Activated CD4-positive, alpha-beta T cell treated with anti-CD3 and anti-CD28 coated beads for 48 hours (primary cell): Measurements from ENCODE around the gene CREB1.
"Not testable (repeated sequence)": the region's sequence is repeated elsewhere in the genome, so short reads cannot be mapped to it uniquely, and the experiment has no call there.

ENCODE experiments used
- DNase-seq: peaks from one replicate; pipeline ENCODE4 v3.0.0-alpha.2; 2020

The CREB1 gene

DNA sequence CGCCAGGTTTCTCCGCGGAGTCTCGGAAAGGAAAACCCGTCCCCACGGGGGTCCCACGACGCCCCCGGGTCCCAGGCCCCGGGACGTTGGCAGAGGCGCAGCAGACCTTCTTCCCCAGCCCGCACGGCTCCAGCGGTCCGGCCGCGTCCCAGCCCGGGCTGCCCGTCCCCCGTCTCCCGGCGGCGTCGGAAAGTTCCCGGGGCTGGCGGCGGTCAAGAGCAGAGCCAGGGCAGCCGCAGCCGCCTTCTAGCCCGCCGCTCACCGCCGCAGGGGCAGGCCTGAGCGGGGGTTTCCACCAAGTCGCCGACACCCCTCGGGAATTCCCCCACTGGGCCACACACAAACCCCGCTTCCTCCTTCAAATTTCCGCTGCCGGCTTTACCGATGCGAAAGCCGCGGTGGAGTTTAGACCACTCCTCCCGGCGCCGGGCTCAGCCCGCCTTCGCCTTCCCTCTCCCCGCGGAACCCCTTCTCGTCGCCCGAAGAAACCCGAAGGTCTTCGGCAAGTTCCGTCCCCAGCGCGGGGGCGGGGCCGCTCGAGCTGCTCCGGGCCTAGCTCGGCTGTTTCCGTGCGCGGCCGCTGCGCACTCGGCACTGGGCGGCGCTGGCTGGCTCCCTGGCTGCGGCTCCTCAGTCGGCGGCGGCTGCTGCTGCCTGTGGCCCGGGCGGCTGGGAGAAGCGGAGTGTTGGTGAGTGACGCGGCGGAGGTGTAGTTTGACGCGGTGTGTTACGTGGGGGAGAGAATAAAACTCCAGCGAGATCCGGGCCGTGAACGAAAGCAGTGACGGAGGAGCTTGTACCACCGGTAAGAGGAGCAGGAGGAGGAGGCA is at the start of gene CREB1:
Gene CREB1 (plus strand): TSS at position 633 of the 830 bp plus-strand sequence. CDS start 25,674 bp downstream, outside the sequence.
- peak; percentile 100 for DNase-seq

DNA sequence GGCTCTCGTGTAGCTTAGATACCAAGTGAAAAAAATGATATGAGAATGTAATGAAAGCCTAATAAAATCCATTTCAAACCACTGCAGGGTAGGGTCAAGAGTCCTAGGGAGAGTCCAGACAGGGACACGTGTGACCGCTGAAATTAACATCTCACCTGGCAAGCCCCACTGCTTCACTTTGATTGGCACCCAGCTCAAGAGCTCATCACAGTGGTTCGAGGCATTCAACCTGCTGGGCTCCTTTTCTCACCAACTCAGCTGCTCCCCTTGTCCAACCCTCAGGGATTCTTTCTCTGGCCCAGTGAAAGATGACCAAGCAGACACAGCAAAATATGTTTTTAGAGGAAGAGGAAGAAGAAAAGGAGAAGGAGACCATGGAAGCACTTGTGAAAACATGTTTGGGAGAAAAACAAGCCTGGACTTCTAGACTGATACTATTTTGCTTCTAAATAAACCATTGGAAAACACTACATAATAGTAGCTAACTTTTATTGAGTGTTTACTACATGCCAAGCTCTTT is 49.2 kb upstream of the CREB1 start:
- DNase-seq, result no peak

DNA sequence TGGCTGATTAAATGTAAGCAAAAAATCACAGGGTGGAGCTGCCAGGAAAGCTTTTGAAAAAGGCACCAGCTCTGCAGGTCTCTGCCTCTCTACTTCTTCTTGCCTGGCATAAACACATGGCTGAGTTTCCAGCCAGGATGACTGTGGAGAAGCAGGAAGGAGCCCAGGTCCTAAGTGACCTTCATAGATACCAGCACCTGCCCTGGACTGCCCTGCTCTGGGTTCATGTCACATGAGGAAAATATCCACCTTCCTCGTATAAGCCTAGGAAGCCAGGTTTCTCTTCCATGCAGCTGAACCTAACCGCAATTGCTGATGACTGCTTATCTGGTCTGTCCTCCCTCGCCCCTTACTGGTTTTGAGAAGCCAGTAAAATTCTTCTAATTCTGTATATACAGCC is 47.8 kb upstream of the CREB1 start:
- DNase-seq, result no peak

DNA sequence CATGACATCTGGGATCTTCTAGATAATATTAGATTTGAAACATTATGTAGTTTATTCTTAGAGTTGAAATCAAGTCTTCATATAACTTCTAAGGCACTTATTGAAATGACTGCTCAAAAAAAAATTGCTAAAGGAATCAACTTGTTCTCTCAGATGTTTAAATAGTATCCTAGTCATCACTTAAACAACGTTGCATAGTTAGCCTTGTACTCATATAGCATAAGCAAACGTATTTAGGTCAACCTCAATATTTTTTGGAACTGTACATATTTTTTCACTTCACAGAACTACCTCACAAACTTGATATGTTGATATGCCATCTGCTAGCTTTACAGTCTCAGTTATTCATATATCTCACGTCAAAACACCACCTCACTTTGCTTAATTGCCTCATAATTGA is 47.1 kb upstream of the CREB1 start:
- DNase-seq, result no peak

DNA sequence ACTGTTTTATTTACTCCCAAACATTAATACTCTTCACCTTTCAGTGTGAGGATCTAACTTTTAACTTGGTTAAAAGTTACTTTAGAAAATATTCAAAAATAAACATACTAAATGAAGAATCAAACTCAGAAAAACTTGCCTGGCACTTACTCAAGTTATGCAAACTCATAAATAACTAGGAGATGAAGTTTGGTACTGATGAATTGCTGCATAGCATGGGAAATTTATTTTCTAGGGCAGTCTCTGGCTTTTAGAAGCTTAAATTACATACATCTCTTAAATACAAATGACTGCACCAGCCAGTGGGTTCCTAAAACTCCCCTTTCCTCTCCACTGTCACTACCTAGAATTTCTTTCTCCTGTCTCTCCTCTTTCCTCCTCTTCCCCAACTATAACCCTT is 46.7 kb upstream of the CREB1 start:
- no peak for DNase-seq

DNA sequence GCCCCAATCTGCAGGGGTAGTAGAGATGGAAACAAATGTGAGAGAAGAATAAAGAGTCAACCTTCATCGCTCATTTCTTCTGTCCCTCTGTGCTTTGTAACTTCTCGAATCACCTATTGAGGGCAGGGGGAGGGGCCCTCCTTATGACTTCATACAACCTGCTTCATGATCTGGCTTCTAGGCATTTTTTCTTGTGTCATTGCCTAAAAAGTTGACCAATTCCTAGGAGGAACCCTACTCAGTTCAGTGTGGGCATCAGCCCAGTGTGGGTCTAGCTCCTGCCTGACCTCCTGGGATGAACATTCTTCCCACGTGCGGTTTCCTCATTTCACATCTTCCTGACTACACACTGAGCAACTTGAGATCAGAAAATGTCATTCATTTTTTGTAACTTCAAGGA is 46.3 kb upstream of the CREB1 start:
- peak; percentile 24 for DNase-seq

DNA sequence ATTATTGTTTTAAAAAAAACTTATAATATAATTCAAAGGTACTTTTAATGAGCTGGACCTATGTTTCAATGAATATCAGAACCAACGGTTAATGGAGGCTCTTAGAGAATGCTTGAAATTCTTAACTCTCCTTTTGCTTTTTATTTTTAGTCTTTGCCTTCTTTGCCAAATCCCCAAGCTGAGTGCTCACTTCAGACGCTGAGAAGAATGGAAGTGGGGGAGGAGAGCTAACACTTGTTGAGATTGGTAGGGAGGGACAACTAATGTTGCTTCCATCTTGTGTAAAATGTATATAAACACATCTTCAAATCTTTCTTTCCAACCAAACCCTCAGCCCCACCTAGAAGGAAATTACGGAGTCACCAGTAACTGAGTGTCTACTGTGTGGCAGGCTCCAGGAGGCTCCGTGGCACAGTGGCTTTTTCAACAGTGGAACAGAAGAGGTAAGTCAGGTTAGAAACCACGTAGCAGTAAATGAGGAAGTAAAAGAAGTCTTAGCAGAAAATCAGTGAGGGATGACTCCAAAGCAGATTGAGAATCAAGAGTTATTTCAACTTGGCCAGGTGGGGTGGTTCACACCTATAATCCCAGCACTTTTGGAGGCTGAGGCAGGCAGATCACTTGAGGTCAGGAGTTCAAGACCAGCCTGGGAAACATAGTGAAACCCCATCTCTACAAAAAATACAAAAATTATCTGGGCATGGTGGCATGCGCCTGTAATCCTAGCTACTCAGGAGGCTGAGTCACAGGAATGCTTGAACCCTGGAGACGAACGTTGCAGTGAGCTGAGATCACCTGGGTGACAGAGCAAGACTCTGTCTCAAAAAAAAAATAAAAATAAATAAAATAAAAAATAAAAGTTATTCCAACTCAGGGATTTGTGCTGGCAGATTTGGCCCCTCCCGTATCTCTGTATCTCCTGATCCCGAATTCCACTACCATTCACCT is 45.0 kb upstream of the CREB1 start:
- no peak for DNase-seq

DNA sequence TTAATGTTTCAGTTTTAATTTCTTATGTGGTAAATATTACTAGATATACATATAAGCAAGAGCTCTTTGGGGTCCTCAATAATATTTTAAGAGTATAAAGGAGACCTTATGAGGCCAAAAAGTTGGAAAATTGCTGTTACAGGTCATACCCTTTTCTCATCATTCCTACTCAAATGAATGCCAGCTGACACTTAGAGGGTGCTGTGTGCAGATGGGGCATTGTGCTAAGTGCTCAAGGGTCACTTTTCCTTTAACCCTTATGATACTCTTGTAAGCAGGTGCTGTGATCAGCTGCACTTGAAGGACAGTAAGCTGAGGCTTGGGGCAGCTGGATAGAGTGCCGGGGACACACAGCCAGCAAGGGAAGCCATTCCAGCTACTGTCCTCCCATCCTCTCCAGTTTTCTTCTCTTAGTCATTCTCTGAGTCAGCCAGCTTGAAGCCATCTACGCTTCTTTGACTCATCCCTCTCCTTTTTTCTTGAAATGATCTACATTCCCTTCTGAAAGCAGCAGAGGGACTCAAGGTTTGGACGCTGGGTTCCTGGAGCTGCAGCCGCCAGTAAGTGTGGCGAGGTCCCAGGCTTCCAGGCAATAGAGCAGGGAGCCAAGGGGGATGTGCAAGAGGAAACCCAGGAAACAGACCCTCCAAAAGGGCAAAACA is 42.0 kb upstream of the CREB1 start:
- no peak for DNase-seq

DNA sequence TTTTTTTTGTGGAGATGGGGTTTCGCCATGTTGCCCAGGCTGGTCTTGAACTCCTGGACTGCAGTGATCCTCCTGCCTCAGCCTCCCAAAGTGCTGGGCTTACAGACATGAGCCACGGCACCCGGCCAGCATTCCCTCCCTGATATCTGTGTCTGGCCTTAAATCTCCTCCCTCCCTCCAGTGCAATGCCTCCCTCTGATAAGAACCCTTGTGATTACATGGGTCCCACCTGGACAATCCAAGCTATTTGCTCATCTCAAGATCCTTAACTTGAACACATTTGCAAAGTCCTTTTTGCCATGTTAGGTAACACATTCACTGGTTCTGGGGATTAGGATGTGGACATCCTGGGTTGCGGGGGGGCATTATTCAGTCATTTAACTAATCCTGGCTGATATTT is 40.5 kb upstream of the CREB1 start:
- DNase-seq, result no peak

DNA sequence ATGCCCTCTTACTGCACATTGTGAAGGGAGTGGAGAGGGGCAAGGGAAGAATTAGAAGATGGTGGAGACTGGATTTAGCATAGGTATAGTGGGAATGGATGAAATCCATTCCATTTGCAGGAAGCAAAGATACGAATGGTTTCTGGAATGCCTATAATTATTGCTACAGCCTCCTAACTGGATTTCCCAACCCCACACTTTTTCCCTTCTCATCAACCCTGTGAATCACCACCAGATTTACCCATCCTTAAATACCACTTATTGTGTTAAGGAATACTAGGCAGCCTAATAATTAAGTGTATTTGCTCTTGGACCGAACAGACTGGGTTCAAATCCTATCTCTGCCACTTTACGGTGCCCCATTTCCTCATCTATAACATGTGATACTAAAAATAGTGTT is 39.3 kb upstream of the CREB1 start:
- DNase-seq, result no peak

DNA sequence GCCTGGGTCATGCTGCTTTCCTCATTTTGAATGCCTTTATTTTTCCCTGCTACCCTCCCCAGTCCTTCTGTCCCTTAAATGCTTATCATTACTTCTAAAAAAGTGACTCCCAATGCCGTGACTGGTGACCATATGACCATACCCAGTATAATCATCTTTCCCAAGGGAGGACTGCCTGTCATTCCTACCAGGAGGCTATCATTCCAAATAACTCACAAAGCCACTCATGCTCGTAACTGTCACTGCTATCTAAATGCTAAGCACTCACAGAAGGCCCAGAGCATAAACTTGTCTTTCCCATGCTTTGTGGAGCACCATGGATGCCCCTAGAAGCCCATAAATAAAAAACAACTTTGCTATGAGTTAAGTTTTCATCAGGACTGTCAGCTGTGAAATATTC is 38.7 kb upstream of the CREB1 start:
- DNase-seq, result no peak

DNA sequence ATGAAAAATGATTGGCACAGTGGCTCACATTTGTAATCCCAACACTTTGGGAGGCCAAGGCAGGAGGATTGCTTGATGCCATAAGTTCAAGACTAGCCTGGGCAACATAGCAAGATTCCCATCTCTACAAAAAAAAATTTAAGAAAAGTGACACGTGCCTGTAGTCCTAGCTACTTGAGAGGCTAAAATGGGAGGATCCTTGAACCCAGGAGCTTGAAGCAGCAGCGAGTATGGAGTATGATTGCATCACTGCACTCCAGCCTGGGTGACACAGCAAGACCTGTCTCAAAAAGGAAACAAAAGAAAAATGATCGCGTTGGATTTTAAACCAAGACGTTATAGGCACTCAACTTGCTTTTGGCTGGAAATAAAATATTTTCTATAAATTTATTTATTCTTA is 37.8 kb upstream of the CREB1 start:
- no peak for DNase-seq

DNA sequence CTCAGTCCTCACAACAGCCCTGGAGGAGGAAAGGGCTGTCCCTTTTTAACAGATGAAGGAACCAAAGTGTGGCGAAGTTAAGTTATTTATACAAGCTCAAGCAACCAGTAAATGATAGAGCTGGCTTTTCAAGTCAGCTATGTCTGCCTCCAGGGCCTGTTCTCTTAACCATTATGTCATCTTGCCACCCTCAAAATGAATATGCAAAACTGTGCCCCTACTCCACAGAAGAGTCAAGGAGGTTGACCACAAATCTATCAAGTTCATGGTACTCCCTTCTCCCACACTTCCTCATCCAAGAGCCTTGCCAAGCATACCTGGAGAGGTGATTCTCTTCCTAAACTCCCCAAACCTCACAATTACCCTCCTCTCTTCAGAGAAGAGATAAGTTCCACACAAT is 37.3 kb upstream of the CREB1 start:
- DNase-seq, result no peak

DNA sequence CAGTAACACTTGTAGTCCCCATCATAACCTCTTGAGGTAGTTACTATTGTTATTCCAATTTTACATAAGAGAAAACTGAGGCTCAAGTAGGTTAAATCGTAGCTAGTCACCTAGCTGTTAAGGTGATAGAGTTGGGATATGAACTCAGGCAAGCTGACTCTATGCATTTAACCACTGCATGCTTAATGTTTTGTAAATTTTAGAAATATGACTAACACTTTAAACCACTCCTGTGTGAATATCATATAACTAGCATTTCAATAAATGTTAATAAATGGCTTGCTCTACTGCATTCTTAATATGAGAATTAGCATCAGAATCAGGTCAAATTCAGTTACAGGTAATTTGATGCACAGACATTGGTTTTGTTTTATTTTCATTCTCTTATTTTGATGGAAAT is 35.6 kb upstream of the CREB1 start:
- no peak for DNase-seq

DNA sequence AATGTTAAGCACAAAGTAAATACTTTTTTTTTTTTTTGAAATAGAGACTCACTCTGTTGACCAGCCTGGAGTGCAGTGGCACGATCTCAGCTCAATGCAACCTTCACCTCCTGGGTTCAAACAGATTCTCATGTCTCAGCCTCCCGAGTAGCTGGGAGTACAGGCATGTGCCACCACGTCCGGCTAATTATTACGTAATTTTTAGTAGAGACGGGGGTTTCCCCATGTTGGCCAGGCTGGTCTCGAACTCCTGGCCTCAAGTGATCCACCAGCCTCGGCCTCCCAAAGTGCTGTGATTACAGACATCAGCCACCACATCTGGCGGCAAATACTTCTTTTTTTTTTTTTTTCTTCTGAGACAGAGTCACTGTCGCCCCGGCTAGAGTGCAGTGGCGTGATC is 32.8 kb upstream of the CREB1 start:
- not testable (repeated sequence) for DNase-seq

DNA sequence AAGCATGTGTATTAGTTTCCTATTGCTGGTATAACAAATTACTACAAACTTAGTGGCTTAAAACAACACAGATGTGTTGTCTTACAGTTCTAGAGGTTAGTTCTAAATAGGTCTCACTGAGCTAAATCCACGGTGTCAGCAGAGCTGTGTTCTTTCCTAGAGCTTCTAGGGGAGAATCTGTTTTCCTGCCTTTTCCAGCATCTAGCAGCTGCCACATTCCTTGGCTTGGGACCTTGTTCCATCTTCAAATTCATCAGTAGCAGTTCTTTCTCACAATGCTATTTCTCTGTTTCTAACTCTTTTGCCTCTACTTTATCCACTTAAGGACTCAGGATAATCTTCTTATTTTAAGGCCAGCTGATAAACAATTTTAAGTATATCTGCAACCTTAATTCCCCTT is 32.2 kb upstream of the CREB1 start:
- no peak for DNase-seq

DNA sequence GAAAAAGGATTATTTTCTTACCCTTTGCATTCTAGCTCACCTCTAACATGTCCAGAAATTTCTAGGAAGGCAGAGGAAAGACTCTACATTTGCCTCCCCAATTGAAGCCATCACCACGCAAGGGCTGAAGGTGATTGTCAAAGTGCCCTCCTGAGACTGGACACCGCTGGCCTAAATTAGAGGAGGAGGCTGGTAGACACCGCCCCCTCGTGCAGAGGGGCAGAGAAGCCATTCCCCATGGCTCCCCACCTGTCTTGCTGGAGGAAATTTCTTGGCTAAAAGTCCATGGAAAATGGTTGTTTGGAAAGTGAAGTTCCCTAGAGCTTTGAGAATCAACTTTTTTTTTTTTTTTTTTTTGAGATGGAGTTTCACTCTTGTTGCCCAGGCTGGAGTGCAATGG is 31.3 kb upstream of the CREB1 start:
- no peak for DNase-seq

DNA sequence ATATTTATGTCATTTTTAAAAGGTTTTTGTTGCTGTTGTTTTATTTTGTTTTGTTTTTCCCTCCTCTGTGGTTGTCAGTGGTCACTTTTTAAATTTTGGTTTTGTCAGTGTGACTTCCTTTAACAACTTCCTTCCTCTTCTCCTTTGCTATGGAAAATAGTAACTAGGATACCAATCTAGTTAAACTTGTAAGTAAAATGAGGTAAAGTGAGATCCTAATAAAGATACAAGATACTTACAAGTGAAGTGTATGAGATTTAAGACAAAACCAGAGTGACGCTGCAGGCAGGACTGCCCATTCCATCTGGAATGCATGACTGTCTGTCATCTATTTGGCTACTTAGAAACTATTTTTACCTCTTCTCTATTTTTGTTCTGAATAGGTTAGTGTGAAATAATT is 30.6 kb upstream of the CREB1 start:
- DNase-seq, result no peak

DNA sequence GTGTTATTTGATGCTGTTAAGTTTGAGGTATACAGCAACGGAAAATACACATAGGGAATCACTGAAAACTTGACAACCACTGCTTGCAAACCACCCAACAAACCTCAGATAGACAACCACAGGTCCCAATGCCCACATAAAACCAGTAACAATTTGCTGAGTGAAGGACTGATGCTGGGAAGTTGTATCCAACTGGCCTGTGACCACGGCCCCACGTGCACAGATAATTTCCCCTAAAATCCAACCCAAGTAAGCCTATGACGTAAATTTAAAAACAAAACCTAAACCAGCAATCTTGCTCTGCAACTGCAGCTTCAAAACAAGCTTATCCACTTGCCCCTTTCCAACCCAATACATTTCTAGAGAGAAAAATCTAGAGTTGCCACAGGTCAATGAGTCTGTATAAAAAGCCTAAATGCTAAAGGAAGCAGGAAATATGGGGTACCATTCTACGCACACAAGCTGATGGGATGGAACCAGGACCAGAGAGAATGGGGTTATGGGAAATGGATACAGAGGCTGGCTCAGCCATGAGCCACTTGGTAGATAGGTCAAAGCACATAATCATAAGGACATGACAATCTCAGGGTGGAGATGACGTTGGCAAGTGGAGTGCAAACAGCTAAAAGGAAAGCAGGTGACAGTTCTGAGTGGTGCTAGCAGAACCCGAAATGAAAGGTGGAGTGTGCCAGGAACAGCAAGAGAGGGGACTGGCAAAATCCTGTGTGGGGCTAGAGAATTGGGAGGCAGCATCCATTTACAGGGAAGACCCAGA is 27.8 kb upstream of the CREB1 start:
- DNase-seq, result no peak

DNA sequence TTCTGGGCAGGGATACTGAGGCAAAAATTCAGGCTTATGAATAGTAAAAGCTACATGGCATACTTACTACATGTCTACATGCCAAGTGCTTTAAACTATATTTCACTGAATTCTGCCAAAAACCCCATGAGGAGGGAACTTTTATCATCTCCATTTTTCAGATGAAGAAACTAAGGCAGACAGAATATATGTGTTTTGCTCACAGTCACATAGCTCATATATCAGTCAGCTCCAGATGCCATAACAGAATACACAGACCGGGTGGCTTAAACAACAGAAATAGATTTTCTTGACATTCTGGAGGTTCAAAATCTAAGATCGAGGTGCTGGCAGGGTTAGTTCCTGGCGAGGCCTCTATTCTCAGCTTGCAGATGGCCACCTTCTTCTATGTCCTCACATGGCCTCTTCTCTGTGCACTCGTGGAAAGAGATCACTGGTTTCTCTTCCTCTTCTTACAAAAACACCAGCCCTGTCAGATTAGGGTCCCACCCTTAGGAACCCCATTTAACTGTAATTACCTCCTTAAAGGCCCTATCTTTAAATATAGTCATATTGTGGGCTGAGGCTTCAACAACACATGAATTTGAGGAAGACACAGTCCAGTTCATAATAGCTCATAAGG is 27.1 kb upstream of the CREB1 start:
- DNase-seq, result no peak

DNA sequence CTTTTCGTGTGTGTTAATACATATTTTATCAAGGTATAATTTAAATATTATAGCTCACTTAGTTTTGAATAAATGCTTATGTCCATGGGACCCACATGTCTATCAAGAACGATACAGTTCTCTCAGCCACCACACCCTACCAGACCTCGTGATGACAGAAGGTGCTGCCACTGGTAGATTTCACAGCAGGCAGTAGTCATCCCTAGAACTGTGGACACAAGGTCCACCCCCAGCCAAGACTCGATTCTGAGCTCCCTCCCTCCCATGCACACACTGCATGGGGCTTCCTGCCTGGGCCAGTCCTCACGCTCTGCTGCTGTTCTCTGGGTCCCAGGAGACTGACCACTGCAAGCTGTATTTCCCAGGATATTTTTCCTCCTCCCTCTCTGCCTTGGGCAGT is 26.5 kb upstream of the CREB1 start:
- DNase-seq, result no peak
